Muscle of leg (tissue), 9 donors: ENCODE measurements around the gene FAM20B. TPM values are rescaled to one million over a fixed set of nuclear protein-coding genes. Genes with fewer than 3 reads are reported as not detected.

Experiments used
- polyA plus RNA-seq, 8 donors: library from polyadenylated mRNA; unstranded; fragments of 120-200 nt; gene quantifications; one replicate each; pipeline versions ENCODE4 v1.2.1 to v1.2.3, GENCODE V29; 2013; ENCODE audit warnings: inconsistent platforms in 1 of 8, low replicate concordance in 1 of 8; ENCODE audit not compliant: insufficient read length in 8 of 8, insufficient read depth in 1 of 8
- total RNA-seq: library from RNA; stranded (reverse); fragments of 120-200 nt; gene quantifications from one replicate; pipeline ENCODE4 v1.2.4, GENCODE V29; 2013

The FAM20B gene
- total and polyA plus RNA-seq, 9 donors: 20.7 to 35.2 (median 28.1) TPM

Other genes with a start within 250 kb of the FAM20B start
- gene ANGPTL1, start 154.8 kb upstream of the FAM20B start, total RNA-seq: 98.2 TPM
- 10 to 100 TPM; 46.5 to 88.7 (median 62.0) TPM for gene ANGPTL1, start 154.8 kb upstream of the FAM20B start, polyA plus RNA-seq
- gene TOR3A, start 56.2 kb downstream of the FAM20B start, total RNA-seq: 10.3 TPM
- 10 to 100 TPM; 15.6 to 19.6 (median 17.0) TPM for gene TOR3A, start 56.2 kb downstream of the FAM20B start, polyA plus RNA-seq
- gene ABL2, start 203.8 kb downstream of the FAM20B start, total RNA-seq: 8.3 TPM
- 10 to 100 TPM in 2 of 8 donors, 1 to 10 TPM in 6; 5.5 to 10.5 (median 8.6) TPM for gene ABL2, start 203.8 kb downstream of the FAM20B start, polyA plus RNA-seq